ENCODE data around the gene PCDHGA10.

GRCh38 chr5:141411575-141411974 lies 1.2 kb upstream of the PCDHGA10 start:
- TF ChIP-seq CTCF (IDR thresholded peaks at IDR 0.05): no peak
- no peak for TF ChIP-seq POLR2AphosphoS5 (IDR thresholded peaks at IDR 0.05)

All from transverse colon (tissue), 4 donors.